HL-60 (cell line): Measurements from ENCODE around the gene CHRNA1.

ENCODE experiments used
- GABPA ChIP-seq: IDR thresholded peaks from 2 replicates; pipeline ENCODE4 v1.6.1; 2012; ENCODE audit warnings: low read depth
- POLR2AphosphoS5 ChIP-seq: IDR thresholded peaks from 2 replicates; pipeline ENCODE4 v1.6.1; 2012; ENCODE audit warnings: low read depth
- TF ChIP-seq, protein P1 (sequence below): IDR thresholded peaks from one replicate; pipeline ENCODE4 v1.5.1; 2011; ENCODE audit warnings: low read length, control low read depth, inconsistent platforms; ENCODE audit not compliant: insufficient read depth

DNA sequence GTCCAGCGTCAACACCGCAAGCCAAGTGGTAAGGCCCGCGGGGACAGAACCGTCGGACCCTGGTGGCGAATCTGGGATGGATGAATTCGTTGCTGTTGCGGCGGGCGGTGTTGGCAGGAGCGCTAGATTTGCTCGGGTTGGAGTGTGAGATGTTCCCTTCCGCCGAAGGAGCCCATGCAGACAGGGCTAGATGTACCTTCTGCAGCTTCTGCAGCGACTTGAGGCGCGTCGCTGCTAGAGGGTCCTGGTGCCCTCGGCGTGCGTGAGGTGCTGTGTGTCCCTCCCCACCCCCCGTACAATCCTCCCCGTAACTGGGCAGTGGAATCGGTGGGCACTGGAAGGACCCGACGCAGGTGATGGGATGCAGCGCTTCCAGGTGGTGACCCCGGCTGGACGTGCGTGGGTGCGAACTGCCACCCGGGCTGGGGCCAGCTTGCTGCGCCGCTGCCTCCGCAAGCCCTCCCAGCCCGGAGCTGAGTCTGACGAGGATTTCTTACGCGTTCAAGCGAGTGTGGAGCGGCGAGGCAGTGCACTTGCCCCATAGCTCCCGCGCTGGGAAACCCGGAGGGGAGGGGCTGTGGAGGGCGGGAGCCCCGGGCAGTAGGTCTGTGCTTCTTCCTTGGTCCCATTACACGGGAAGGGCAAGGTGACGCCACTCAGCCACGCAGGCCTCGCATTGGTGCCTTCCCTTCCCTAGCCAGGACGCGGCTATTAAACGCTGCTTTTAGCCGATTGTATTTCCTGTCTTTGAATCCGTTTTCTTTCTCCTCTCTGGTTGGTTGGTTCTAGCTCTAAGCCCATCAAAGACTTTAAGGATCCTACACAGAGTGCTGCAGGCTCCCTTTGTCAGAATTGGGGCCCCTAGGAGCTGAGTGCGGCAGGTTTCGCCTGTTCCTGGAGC, 34.2 kb downstream of the CHRNA1 start:
- TF ChIP-seq POLR2AphosphoS5 (no peak), GABPA (no peak)
- TF ChIP-seq, protein P1, sequence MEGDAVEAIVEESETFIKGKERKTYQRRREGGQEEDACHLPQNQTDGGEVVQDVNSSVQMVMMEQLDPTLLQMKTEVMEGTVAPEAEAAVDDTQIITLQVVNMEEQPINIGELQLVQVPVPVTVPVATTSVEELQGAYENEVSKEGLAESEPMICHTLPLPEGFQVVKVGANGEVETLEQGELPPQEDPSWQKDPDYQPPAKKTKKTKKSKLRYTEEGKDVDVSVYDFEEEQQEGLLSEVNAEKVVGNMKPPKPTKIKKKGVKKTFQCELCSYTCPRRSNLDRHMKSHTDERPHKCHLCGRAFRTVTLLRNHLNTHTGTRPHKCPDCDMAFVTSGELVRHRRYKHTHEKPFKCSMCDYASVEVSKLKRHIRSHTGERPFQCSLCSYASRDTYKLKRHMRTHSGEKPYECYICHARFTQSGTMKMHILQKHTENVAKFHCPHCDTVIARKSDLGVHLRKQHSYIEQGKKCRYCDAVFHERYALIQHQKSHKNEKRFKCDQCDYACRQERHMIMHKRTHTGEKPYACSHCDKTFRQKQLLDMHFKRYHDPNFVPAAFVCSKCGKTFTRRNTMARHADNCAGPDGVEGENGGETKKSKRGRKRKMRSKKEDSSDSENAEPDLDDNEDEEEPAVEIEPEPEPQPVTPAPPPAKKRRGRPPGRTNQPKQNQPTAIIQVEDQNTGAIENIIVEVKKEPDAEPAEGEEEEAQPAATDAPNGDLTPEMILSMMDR, result no peak
